Measurements from ENCODE around the gene ZNF30.

The ZNF30 gene

DNA sequence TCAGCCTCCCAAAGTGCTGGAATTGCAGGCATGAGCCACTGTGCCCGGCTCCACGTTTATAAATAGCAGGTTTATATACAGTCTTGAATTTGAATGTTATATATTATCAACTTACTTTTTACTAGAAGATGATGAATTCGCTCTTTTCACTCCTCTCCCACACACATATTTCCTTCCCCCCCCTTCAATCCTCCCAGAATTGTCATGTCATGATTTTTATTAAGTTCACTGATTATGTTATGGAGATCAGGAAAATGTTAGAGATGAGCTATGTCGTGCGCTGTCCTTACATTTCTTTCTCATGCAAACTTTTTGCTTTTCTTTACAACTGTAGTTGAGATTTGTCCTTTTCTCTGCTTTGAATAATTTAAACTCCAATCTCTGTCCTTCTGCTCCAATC is 55.6 kb downstream of the ZNF30 start:
- Histone ChIP-seq H3K79me2 (no peaks in the 10 kb centered on the region), H3K27ac (no peak overlapping the region)
- TF ChIP-seq, protein P1, sequence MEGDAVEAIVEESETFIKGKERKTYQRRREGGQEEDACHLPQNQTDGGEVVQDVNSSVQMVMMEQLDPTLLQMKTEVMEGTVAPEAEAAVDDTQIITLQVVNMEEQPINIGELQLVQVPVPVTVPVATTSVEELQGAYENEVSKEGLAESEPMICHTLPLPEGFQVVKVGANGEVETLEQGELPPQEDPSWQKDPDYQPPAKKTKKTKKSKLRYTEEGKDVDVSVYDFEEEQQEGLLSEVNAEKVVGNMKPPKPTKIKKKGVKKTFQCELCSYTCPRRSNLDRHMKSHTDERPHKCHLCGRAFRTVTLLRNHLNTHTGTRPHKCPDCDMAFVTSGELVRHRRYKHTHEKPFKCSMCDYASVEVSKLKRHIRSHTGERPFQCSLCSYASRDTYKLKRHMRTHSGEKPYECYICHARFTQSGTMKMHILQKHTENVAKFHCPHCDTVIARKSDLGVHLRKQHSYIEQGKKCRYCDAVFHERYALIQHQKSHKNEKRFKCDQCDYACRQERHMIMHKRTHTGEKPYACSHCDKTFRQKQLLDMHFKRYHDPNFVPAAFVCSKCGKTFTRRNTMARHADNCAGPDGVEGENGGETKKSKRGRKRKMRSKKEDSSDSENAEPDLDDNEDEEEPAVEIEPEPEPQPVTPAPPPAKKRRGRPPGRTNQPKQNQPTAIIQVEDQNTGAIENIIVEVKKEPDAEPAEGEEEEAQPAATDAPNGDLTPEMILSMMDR (IDR thresholded peaks at IDR 0.05): no peak

DNA sequence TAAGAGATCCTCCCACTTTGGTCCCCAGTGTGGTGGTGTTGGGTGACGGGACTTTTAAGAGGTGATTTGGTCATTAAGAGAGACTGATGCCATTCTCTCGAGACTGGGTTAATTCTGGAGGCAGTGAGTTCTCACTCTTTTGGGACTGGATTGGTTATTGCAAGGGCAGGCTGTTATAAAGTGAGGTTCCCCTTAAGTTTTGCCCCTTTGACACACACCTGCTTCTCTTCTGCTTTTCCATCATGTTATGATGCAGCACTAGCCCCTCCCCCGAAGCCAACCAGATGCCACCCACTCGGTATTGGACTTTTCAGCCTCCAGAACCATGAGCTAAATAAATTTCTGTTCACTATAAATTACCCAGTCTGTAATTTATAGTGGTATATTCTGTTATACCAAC is 57.1 kb downstream of the ZNF30 start:
- TF ChIP-seq, protein P1 (IDR thresholded peaks at IDR 0.05): no peak
- no peaks in the 10 kb centered on the region for H3K36me3 ChIP-seq (ENCODE audit: control insufficient read depth, insufficient read depth, low read length)

More for the DNA sequence above, 55.6 kb downstream of the ZNF30 start:
- no peak overlapping the region for H3K4me2 ChIP-seq (ENCODE audit: low read length)
- no peak overlapping the region for H3K4me3 ChIP-seq (ENCODE audit: low read depth, low read length)
- no peaks in the 10 kb centered on the region for H3K36me3 ChIP-seq (ENCODE audit: control insufficient read depth, insufficient read depth, low read length)
- no peak overlapping the region for H3K9ac ChIP-seq
- no peaks in the 10 kb centered on the region for H3K27me3 ChIP-seq (ENCODE audit: control insufficient read depth, insufficient read depth, low read length)
- no peaks in the 10 kb centered on the region for H3K9me3 ChIP-seq (ENCODE audit: control insufficient read depth, low read length)
- H3K4me1 ChIP-seq: no peaks in the 10 kb centered on the region
- peak overlapping the region; percentile 21 for H2AFZ ChIP-seq

DNA sequence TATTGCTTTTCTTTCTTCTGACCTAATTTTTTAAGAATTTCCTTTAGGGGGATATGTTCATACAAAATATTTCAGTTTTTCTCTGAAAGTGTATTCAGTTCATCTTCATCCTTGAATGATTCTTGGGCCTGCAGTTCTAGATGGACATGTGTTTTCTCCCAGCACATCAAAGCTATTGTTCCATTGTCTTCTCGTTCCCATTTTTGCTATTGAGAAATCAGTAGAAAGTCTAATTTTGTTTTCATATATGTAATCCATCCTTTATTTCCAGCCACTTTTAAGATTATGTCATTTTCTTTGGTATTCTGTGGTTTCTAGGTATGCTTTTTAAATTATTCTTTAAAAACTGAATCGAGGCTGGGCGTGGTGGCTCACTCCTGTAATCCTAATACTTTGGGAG is 57.6 kb downstream of the ZNF30 start:
- no peaks in the 10 kb centered on the region for H3K9me3 ChIP-seq (ENCODE audit: control insufficient read depth, low read length)
- no peaks in the 10 kb centered on the region for H3K79me2 ChIP-seq
- H3K36me3 ChIP-seq (ENCODE audit: control insufficient read depth, insufficient read depth, low read length): no peaks in the 10 kb centered on the region
- H3K4me1 ChIP-seq: no peaks in the 10 kb centered on the region
- no peak overlapping the region for H2AFZ ChIP-seq
- no peaks in the 10 kb centered on the region for H3K27me3 ChIP-seq (ENCODE audit: control insufficient read depth, insufficient read depth, low read length)
- TF ChIP-seq, protein P1 (IDR thresholded peaks at IDR 0.05): no peak
- H3K4me3 ChIP-seq (ENCODE audit: low read depth, low read length): no peak overlapping the region
- no peak overlapping the region for H3K9ac ChIP-seq
- no peak overlapping the region for H3K27ac ChIP-seq
- no peak overlapping the region for H3K4me2 ChIP-seq (ENCODE audit: low read length)

More for the DNA sequence above, 57.1 kb downstream of the ZNF30 start:
- H3K9me3 ChIP-seq (ENCODE audit: control insufficient read depth, low read length): no peaks in the 10 kb centered on the region
- H3K4me3 ChIP-seq (ENCODE audit: low read depth, low read length): no peak overlapping the region
- no peak overlapping the region for H3K27ac ChIP-seq
- no peaks in the 10 kb centered on the region for H3K79me2 ChIP-seq
- no peaks in the 10 kb centered on the region for H3K27me3 ChIP-seq (ENCODE audit: control insufficient read depth, insufficient read depth, low read length)
- no peaks in the 10 kb centered on the region for H3K4me1 ChIP-seq
- H3K4me2 ChIP-seq (ENCODE audit: low read length): no peak overlapping the region
- no peak overlapping the region for H3K9ac ChIP-seq
- no peak overlapping the region for H2AFZ ChIP-seq

DNA sequence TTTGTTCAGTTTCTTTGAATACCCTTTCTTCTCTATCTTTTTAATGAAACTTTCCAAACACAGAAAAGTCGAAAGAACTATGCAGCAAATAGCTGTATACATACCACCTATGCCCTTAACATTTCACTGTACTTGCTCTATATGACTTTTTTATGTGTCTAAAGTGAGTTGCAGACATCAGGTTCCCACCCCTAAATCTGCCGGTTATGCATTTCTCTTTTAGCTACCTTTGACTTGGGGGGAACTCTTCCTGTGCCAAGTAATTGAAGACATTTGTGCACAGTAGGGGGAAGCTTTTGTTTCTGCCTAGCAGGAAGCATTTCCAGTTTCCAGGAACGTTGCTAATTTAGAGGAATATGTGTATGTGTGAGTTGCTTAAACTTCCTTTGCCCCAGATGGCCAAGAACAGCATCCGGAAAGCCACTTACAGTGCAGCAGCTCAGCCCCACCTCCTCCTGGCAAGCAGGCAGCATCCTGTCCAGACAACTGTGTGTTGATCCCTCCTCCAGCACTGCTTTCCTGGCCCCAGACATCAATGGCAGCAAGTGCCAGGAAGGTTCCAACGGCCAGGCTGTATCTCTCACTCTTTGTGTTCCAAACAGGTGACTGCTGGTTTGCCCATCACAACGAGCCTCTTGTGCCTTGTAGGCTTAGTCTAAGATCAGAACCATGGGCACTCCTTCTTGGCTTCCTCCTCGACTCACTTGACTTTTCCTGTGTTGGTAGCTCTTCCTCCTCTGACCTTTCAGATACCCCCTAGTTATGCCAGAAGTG is 58.7 kb downstream of the ZNF30 start:
- no peak overlapping the region for H3K9ac ChIP-seq
- H2AFZ ChIP-seq: no peak overlapping the region
- no peaks in the 10 kb centered on the region for H3K79me2 ChIP-seq
- H3K27me3 ChIP-seq (ENCODE audit: control insufficient read depth, insufficient read depth, low read length): no peaks in the 10 kb centered on the region
- TF ChIP-seq, protein P1 (IDR thresholded peaks at IDR 0.05): no peak
- H3K4me2 ChIP-seq (ENCODE audit: low read length): no peak overlapping the region
- H3K27ac ChIP-seq: peak overlapping the region; percentile 37
- H3K36me3 ChIP-seq (ENCODE audit: control insufficient read depth, insufficient read depth, low read length): no peaks in the 10 kb centered on the region
- no peak overlapping the region for H3K4me3 ChIP-seq (ENCODE audit: low read depth, low read length)
- H3K4me1 ChIP-seq: no peaks in the 10 kb centered on the region
- H3K9me3 ChIP-seq (ENCODE audit: control insufficient read depth, low read length): no peaks in the 10 kb centered on the region

DNA sequence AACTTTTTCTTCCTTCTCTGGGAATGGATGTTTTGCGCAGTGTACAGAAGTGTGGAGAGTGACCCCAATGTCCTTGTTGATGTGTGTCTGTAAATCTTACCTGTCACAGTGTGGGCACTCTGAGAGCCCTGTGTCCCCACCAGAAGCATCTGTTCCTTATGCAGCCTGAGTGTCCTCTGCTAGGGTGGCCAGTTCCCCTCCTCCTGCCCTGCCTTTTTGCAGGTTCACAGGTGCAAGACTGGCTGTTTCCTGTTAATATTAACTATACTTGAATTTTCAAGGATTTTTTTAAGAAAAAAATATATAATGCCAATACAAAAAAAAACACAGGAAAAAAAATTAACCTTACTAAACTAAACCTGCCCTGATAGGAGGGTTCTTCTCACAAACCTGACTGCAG is 61.4 kb downstream of the ZNF30 start:
- Histone ChIP-seq H3K4me1 (no peaks in the 10 kb centered on the region), H3K36me3 (ENCODE audit: control insufficient read depth, insufficient read depth, low read length) (no peaks in the 10 kb centered on the region), H3K27ac (no peak overlapping the region), H2AFZ (no peak overlapping the region), H3K27me3 (ENCODE audit: control insufficient read depth, insufficient read depth, low read length) (no peaks in the 10 kb centered on the region), H3K4me2 (ENCODE audit: low read length) (no peak overlapping the region), H3K79me2 (no peaks in the 10 kb centered on the region), H3K4me3 (ENCODE audit: low read depth, low read length) (no peak overlapping the region), H3K9ac (no peak overlapping the region), H3K9me3 (ENCODE audit: control insufficient read depth, low read length) (no peaks in the 10 kb centered on the region)
- TF ChIP-seq, protein P1 (IDR thresholded peaks at IDR 0.05): no peak
